Measurements from ENCODE around the gene SHE.

The SHE gene

GRCh38 chr1:154519591-154519991 lies 17.4 kb upstream of the SHE start:
- 0 out of 2 replicates have a peak, but pooled peaks have one; percentile 32 for TF ChIP-seq SIN3A (IDR thresholded peaks at IDR 0.05; ENCODE audit: borderline replicate concordance, insufficient read depth, low read length)
- TF ChIP-seq POLR2AphosphoS5 (IDR thresholded peaks at IDR 0.05; ENCODE audit: low read depth, low read length): no peak
- TF ChIP-seq REST (IDR thresholded peaks at IDR 0.05; ENCODE audit: insufficient read depth in 1 of 2, low read depth in 2 of 2, low read length in 2 of 2): no peak

DNA sequence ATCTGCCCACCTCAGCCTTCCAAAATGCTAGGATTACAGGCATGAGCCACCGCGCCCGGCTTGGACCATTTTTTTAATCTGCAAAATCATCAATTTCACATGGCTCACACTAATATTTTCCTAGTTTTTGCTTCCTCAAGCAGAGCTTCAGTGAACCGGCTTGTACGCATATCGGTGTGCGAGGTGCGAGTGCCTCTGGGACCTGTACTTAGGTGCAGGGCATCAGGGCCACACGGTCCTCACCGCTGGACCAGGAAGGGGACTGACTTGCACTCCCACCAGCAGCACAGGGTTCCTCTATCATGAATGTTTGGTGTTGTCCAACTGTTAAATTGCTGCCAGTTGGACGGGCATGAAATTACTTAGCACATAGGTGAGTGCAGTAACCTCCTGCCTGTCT lies 15.4 kb upstream of the SHE start:
- TF ChIP-seq POLR2AphosphoS5 (IDR thresholded peaks at IDR 0.05; ENCODE audit: low read depth, low read length): no peak
- TF ChIP-seq SIN3A (IDR thresholded peaks at IDR 0.05; ENCODE audit: borderline replicate concordance, insufficient read depth, low read length): no peak
- TF ChIP-seq TAF1 (IDR thresholded peaks at IDR 0.05; ENCODE audit: borderline replicate concordance, insufficient read depth, low read length): no peak
- no peak for TF ChIP-seq FOXP2 (optimal IDR thresholded peaks at IDR 0.05; ENCODE audit: borderline replicate concordance, extremely low read depth, extremely low read length, insufficient read depth)
- no peak for TF ChIP-seq REST (IDR thresholded peaks at IDR 0.05; ENCODE audit: insufficient read depth in 1 of 2, low read depth in 2 of 2, low read length in 2 of 2)

DNA sequence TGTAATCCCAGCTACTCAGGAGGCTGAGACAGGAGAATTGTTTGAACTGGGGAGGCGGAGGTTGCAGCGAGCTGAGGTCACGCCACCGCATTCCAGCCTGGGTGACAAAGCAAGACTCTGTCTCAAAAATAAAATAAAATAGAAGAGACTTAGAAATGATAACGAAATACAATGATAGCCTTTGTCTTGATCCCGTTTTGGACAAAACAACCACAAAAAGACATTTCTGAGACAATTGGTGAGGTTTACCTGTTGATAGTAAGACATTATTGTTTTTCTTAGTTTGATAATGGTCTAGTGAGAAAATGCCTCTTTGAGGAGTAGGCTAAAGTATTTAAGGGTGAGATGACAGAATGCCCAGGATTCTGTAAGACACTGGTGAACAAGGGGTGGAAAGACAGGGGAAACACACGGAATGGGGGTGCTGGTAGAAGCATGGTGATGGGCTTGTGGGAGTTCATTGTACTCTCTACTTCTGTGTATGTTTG lies 11.9 kb upstream of the SHE start:
- TF ChIP-seq REST (IDR thresholded peaks at IDR 0.05; ENCODE audit: insufficient read depth in 1 of 2, low read depth in 2 of 2, low read length in 2 of 2) (no peak), TAF1 (IDR thresholded peaks at IDR 0.05; ENCODE audit: borderline replicate concordance, insufficient read depth, low read length) (no peak), FOXP2 (optimal IDR thresholded peaks at IDR 0.05; ENCODE audit: borderline replicate concordance, extremely low read depth, extremely low read length, insufficient read depth) (no peak)

DNA sequence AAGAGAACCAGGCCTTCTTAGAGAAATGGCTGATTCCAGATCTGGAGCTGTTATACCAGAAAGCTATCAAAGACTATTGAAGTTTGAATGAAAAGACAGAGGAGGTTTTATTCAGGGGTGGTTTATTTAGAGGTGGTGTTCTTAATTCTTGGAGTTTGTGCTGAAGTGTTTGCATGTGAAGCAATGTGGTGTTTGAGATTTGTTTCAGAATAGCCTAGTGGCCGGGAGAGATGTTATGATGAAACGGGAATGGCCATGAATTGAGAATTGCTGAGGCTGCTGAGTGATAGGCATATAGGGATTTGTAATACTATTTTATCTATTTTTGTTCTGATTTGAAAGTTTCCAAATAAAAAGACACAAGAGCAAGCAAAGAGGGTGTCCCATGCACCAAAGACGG lies 10.5 kb upstream of the SHE start:
- no peak for TF ChIP-seq TAF1 (IDR thresholded peaks at IDR 0.05; ENCODE audit: borderline replicate concordance, insufficient read depth, low read length)
- no peak for TF ChIP-seq SIN3A (IDR thresholded peaks at IDR 0.05; ENCODE audit: borderline replicate concordance, insufficient read depth, low read length)
- no peak for TF ChIP-seq REST (IDR thresholded peaks at IDR 0.05; ENCODE audit: insufficient read depth in 1 of 2, low read depth in 2 of 2, low read length in 2 of 2)

DNA sequence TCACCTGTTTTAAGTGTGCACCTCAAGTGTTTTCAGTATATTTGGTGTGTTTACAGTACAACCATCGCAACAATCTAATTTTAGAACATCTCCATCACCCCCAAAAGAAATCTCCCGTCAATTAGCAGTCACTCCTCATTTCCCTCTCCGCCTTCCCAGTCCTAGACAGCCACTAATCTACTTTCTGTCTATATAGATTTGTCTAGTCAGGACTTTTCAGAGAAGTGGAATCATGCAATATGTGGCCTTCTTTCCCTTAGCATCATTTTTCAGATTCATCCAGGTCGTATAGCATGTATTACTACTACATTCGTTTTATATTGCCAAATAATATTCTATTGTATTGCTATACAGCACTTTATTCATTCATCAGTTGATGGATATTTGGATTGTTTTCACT lies 1.7 kb upstream of the SHE start:
- TF ChIP-seq FOXP2 (optimal IDR thresholded peaks at IDR 0.05; ENCODE audit: borderline replicate concordance, extremely low read depth, extremely low read length, insufficient read depth): no peak
- TF ChIP-seq SIN3A (IDR thresholded peaks at IDR 0.05; ENCODE audit: borderline replicate concordance, insufficient read depth, low read length): no peak
- no peak for TF ChIP-seq TAF1 (IDR thresholded peaks at IDR 0.05; ENCODE audit: borderline replicate concordance, insufficient read depth, low read length)
- no peak for TF ChIP-seq POLR2AphosphoS5 (IDR thresholded peaks at IDR 0.05; ENCODE audit: low read depth, low read length)
- TF ChIP-seq REST (IDR thresholded peaks at IDR 0.05; ENCODE audit: insufficient read depth in 1 of 2, low read depth in 2 of 2, low read length in 2 of 2): no peak
